Sigmoid colon (tissue), 7 donors: Measurements from ENCODE around the gene TMEM44. TPM values are rescaled to one million over a fixed set of nuclear protein-coding genes. Genes with fewer than 3 reads are reported as not detected.

Source experiments
- DNase-seq: peaks from one replicate; pipeline ENCODE4 v3.0.0-alpha.2; 2019
- H3K27ac ChIP-seq, 4 donors: fragments of 200-600 bp; sonication (generic); one replicate each; pipeline ENCODE4 v1.5.1; 2016 to 2019; ENCODE audit warnings: mild to moderate bottlenecking in 1 of 4
- H3K27me3 ChIP-seq, 3 donors: fragments of 200-600 bp; sonication (generic); one replicate each; pipeline ENCODE4 v1.5.1; 2019; ENCODE audit warnings: mild to moderate bottlenecking in 1 of 3
- H3K36me3 ChIP-seq, 4 donors: fragments of 200-600 bp; sonication (generic); one replicate each; pipeline ENCODE4 v1.5.1; 2016 to 2019
- H3K4me1 ChIP-seq, 4 donors: fragments of 200-600 bp; sonication (generic); one replicate each; pipeline ENCODE4 v1.5.1; 2017 to 2019
- H3K4me3 ChIP-seq, 4 donors: fragments of 200-600 bp; sonication (generic); one replicate each; pipeline ENCODE4 v1.5.1; 2017 to 2019; ENCODE audit warnings: mild to moderate bottlenecking in 2 of 4, moderate library complexity in 1 of 4
- H3K9me3 ChIP-seq, 4 donors: fragments of 200-600 bp in 3 of 4; sonication (generic) in 3 of 4; one replicate each; pipeline versions ENCODE4 v1.5.1 to v1.6.1; 2013 to 2019
- EP300 ChIP-seq, 4 donors: sonication (generic); formaldehyde crosslinking; IDR thresholded peaks; one replicate each; pipeline ENCODE4 v1.6.1; 2017; ENCODE audit warnings: antibody characterized with exemption in 4 of 4
- POLR2A ChIP-seq, 2 donors: fragments of 450-650 bp; IDR thresholded peaks; one replicate each; pipeline ENCODE4 v1.6.1; 2016; ENCODE audit warnings: antibody characterized with exemption in 2 of 2, mild to moderate bottlenecking in 2 of 2, moderate library complexity in 2 of 2
- POLR2AphosphoS5 ChIP-seq, 4 donors: sonication (generic); formaldehyde crosslinking; IDR thresholded peaks; one replicate each; pipeline ENCODE4 v1.6.1; 2017; ENCODE audit warnings: antibody characterized with exemption in 4 of 4
- WGBS, 2 donors: extraction: QIAGEN DNeasy Blood & Tissue Kit; methylation state at CpG; one replicate each; pipeline ENCODE4 v1.1.7; 2013; 5-methylcytosine and 5-hydroxymethylcytosine counted together
- intact Hi-C: fragments of 100-400 bp; cut with DNase I; formaldehyde crosslinking; loops from one replicate; pipeline ENCODE4 v1.15.1; 2023
- polyA plus RNA-seq, 3 donors: library from polyadenylated mRNA; stranded (reverse); fragments of 200-250 nt; gene quantifications; one replicate each; pipeline ENCODE4 v1.2.3, GENCODE V29; 2013
- total RNA-seq, 4 donors: library from RNA; depleted of rRNA; stranded (reverse); fragments of >200 nt; gene quantifications; one replicate each; pipeline ENCODE4 v1.1.0, GENCODE V29; 2016
- TF ChIP-seq, protein P1 (sequence below), 4 experiments: fragments of 450-650 bp in 3 of 4; fragments of 200-600 bp in 1 of 4; IDR thresholded peaks; one replicate each; pipeline ENCODE4 v1.5.1; 2016 to 2019; ENCODE audit warnings: antibody characterized with exemption in 4 of 4, mild to moderate bottlenecking in 3 of 4, moderate library complexity in 2 of 4
- donor health status: healthy with polysubstance abuse.
- donor health status: Bipolar disorder and iron deficiency.
- donor health status: healthy.

The TMEM44 gene
- total and polyA plus RNA-seq, 7 donors, result 2.0 to 25.8 (median 11.9) TPM

- Histone ChIP-seq H3K4me3 (no peak overlapping the region), H3K9me3 (no peaks in the 10 kb centered on the region), H3K4me1 (no peaks in the 10 kb centered on the region), H3K27me3 (peaks cover 0 to 14% (median 0%) of the 10 kb centered on the region in 3 donors), H3K27ac (peak overlapping the region in 2 of 4 donors; percentile 9 to 32), H3K36me3 (no peaks in the 10 kb centered on the region)
- WGBS, 2 donors, result 58 to 70% methylated on average over 18 of the region's 18 CpGs
- peak; percentile 77 for DNase-seq
- intact Hi-C loops, result no loop called here
- TF ChIP-seq POLR2A (IDR thresholded peaks at IDR 0.05) (no peak), POLR2AphosphoS5 (IDR thresholded peaks at IDR 0.05) (peak in 2 of 4 donors; percentile 19 to 77), EP300 (IDR thresholded peaks at IDR 0.05) (peak in 1 of 4 donors; percentile 28)
- TF ChIP-seq, protein P1, sequence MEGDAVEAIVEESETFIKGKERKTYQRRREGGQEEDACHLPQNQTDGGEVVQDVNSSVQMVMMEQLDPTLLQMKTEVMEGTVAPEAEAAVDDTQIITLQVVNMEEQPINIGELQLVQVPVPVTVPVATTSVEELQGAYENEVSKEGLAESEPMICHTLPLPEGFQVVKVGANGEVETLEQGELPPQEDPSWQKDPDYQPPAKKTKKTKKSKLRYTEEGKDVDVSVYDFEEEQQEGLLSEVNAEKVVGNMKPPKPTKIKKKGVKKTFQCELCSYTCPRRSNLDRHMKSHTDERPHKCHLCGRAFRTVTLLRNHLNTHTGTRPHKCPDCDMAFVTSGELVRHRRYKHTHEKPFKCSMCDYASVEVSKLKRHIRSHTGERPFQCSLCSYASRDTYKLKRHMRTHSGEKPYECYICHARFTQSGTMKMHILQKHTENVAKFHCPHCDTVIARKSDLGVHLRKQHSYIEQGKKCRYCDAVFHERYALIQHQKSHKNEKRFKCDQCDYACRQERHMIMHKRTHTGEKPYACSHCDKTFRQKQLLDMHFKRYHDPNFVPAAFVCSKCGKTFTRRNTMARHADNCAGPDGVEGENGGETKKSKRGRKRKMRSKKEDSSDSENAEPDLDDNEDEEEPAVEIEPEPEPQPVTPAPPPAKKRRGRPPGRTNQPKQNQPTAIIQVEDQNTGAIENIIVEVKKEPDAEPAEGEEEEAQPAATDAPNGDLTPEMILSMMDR (IDR thresholded peaks at IDR 0.05), result no peak
Measured at GRCh38 chr3:194572143-194572789, 61.0 kb downstream of the TMEM44 start.

GRCh38 chr3:194571491-194572142 lies 61.6 kb downstream of the TMEM44 start:
- Histone ChIP-seq H3K27ac (peak overlapping the region in 2 of 4 donors; percentile 9 to 32), H3K4me1 (no peaks in the 10 kb centered on the region), H3K4me3 (no peak overlapping the region), H3K27me3 (peaks cover 0 to 14% (median 0%) of the 10 kb centered on the region in 3 donors), H3K9me3 (no peaks in the 10 kb centered on the region), H3K36me3 (no peaks in the 10 kb centered on the region)
- DNase-seq, result no peak
- TF ChIP-seq POLR2A (IDR thresholded peaks at IDR 0.05), result no peak
- peak in 1 of 4 donors; percentile 5 for TF ChIP-seq POLR2AphosphoS5 (IDR thresholded peaks at IDR 0.05)
- 82 to 84% methylated on average over 16 of the region's 16 CpGs for WGBS, 2 donors
- intact Hi-C loops, result no loop called here

GRCh38 chr3:194570898-194571297 lies 62.3 kb downstream of the TMEM44 start:
- TF ChIP-seq POLR2AphosphoS5 (IDR thresholded peaks at IDR 0.05) (no peak), EP300 (IDR thresholded peaks at IDR 0.05) (no peak), POLR2A (IDR thresholded peaks at IDR 0.05) (no peak)
- TF ChIP-seq, protein P1 (IDR thresholded peaks at IDR 0.05), result no peak
- 82 to 89% methylated on average over 8 of the region's 8 CpGs for WGBS, 2 donors
- no peak overlapping the region for H3K27ac ChIP-seq
- H3K27me3 ChIP-seq, result peaks cover 0 to 14% (median 0%) of the 10 kb centered on the region in 3 donors
- H3K4me1 ChIP-seq, result no peaks in the 10 kb centered on the region
- no peaks in the 10 kb centered on the region for H3K36me3 ChIP-seq
- DNase-seq, result no peak
- H3K4me3 ChIP-seq, result no peak overlapping the region
- intact Hi-C loops, result no loop called here
- H3K9me3 ChIP-seq, result no peaks in the 10 kb centered on the region

DNA sequence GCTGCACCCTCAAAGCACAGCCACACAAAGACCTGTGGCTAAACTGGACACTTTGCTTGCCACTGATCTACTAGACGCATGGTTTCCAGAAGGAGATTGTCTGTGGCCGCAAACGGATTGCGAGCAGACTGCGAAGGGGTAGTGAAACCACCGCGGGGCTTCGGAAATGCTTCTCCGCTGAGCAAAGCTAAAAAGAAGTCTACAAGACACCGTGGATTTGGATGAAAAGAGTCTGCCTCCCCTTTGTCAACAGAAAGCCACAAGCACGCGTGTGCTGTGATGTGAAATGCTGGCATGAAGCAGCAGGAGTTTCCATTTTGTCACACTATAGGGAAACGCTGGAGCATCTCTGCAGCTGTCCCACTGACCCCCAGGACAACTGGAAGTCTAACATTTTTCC lies 63.0 kb downstream of the TMEM44 start:
- no peaks in the 10 kb centered on the region for H3K36me3 ChIP-seq
- H3K4me1 ChIP-seq, result no peaks in the 10 kb centered on the region
- no peaks in the 10 kb centered on the region for H3K9me3 ChIP-seq
- intact Hi-C loops, result no loop called here
- H3K27me3 ChIP-seq, result peaks cover 0 to 14% (median 0%) of the 10 kb centered on the region in 3 donors
- no peak overlapping the region for H3K4me3 ChIP-seq
- no peak for DNase-seq
- WGBS, 2 donors, result 91% methylated on average over 13 of the region's 13 CpGs
- TF ChIP-seq, protein P1 (IDR thresholded peaks at IDR 0.05), result no peak
- TF ChIP-seq EP300 (IDR thresholded peaks at IDR 0.05) (no peak), POLR2AphosphoS5 (IDR thresholded peaks at IDR 0.05) (no peak), POLR2A (IDR thresholded peaks at IDR 0.05) (no peak)
- H3K27ac ChIP-seq, result no peak overlapping the region

- Histone ChIP-seq H3K4me1 (no peaks in the 10 kb centered on the region), H3K9me3 (no peaks in the 10 kb centered on the region), H3K4me3 (no peak overlapping the region), H3K27ac (no peak overlapping the region), H3K36me3 (no peaks in the 10 kb centered on the region), H3K27me3 (peaks cover 0 to 14% (median 0%) of the 10 kb centered on the region in 3 donors)
- intact Hi-C loops, result no loop called here
- WGBS, 2 donors, result 89 to 93% methylated on average over 12 of the region's 12 CpGs
- TF ChIP-seq EP300 (IDR thresholded peaks at IDR 0.05) (no peak), POLR2AphosphoS5 (IDR thresholded peaks at IDR 0.05) (no peak), POLR2A (IDR thresholded peaks at IDR 0.05) (no peak)
- TF ChIP-seq, protein P1 (IDR thresholded peaks at IDR 0.05), result no peak
- no peak for DNase-seq
Measured at GRCh38 chr3:194569252-194569651, 64.0 kb downstream of the TMEM44 start.
